Measurements from ENCODE around the gene ZNF689.

DNA sequence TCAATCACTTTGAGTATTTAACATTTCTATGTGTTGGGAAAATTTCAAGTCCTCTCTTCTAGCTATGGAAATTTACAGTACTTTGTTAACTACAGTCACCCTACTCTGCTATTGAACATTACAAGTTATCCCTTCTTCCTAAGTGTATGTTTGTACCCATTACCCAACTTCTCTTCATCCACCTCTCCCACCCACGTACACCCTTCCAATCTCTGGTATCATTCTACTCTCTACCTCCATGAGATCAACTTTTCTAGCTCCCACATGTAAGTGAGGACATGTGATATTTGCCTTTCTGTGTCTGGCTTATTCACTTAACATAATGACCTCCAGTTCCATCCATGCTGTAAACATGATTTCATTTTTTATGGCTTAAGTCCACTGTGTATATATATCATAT is 35.5 kb downstream of the ZNF689 start:
- TF ChIP-seq CTCF (conservative IDR thresholded peaks at IDR 0.05 in 1 of 2, IDR thresholded peaks at IDR 0.05 in 1 of 2; ENCODE audit: extremely low read depth in 1 of 2, insufficient read depth in 1 of 2, low read depth in 1 of 2, low read length in 2 of 2) = no peak
- no peak for TF ChIP-seq EZH2 (IDR thresholded peaks at IDR 0.05; ENCODE audit: borderline replicate concordance, low read length)
